ENCODE data around the gene KRT35. TPM values are rescaled to one million over a fixed set of nuclear protein-coding genes. Genes with fewer than 3 reads are reported as not detected.

KRT35 gene
- total and polyA plus RNA-seq, 4 experiments from 2014 or later: not detected

DNA sequence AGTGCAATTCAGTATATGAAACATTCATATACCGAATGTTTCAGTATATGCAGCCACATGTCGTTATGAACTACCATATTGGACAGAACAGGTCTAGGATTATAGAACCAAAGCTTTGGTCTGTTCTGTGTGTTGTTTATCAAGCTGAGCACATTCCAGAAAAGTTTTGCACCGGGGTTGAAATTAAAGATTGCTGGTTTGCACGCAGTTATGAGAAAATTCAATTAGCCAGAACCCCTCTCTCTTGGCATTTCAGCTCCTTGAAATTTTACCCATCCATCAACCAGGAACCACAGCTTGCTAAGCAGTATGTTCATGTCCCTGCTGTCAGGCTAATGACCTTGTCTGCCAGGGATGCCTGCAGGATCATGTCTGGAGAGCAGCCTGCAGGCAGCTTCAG lies 23.3 kb downstream of the KRT35 start:
- H3K9me3 ChIP-seq (ENCODE audit: control insufficient read depth in 1 of 2, low read length in 2 of 2): no peaks in the 10 kb centered on the region
- Mint-ChIP-seq H3K4me1 (peaks cover 0 to 2% (median 0%) of the 10 kb centered on the region in 4 donors), H3K36me3 (no peaks in the 10 kb centered on the region), H3K27ac (no peak overlapping the region), H3K27me3 (no peaks in the 10 kb centered on the region), H3K9me3 (peaks cover 0 to 2% (median 0%) of the 10 kb centered on the region in 8 donors), H3K4me3 (no peak overlapping the region)
- ChIA-PET POLR2A (ENCODE audit: partially characterized antibody) (no interaction called here), CTCF (ENCODE audit: partially characterized antibody) (interaction anchor here (1.1 kb wide), 1 partner anchor 91 kb away, joined by 3 read pairs; no protein-coding TSS in a partner anchor)
- H3K36me3 ChIP-seq (ENCODE audit: insufficient read depth, low read length): no peaks in the 10 kb centered on the region
- no peak overlapping the region for H3K27ac ChIP-seq (ENCODE audit: low read depth, low read length)
- H3K4me1 ChIP-seq (ENCODE audit: insufficient read depth, low read length): no peaks in the 10 kb centered on the region
- no peaks in the 10 kb centered on the region for H3K27me3 ChIP-seq (ENCODE audit: insufficient read depth, low read length)
- no peak for DNase-seq
- H3K4me3 ChIP-seq (ENCODE audit: low read length in 2 of 2): no peak overlapping the region
- intact Hi-C loops (cut with micrococcal nuclease): no loop called here

GRCh38 chr17:41456204-41456603 lies 24.7 kb downstream of the KRT35 start:
- Mint-ChIP-seq H3K4me3 (no peak overlapping the region), H3K27me3 (no peaks in the 10 kb centered on the region), H3K27ac (no peak overlapping the region), H3K36me3 (no peaks in the 10 kb centered on the region), H3K4me1 (peaks cover 0 to 2% (median 0%) of the 10 kb centered on the region in 4 donors), H3K9me3 (peaks cover 0 to 2% (median 0%) of the 10 kb centered on the region in 8 donors)
- Histone ChIP-seq H3K27me3 (ENCODE audit: insufficient read depth, low read length) (no peaks in the 10 kb centered on the region), H3K4me1 (ENCODE audit: insufficient read depth, low read length) (no peaks in the 10 kb centered on the region), H3K4me3 (ENCODE audit: low read length in 2 of 2) (no peak overlapping the region), H3K27ac (ENCODE audit: low read depth, low read length) (no peak overlapping the region), H3K9me3 (ENCODE audit: control insufficient read depth in 1 of 2, low read length in 2 of 2) (no peaks in the 10 kb centered on the region), H3K36me3 (ENCODE audit: insufficient read depth, low read length) (no peaks in the 10 kb centered on the region)
- CTCF ChIA-PET (ENCODE audit: partially characterized antibody): no interaction called here
- DNase-seq: no peak
- intact Hi-C loops (cut with micrococcal nuclease): no loop called here
- POLR2A ChIA-PET (ENCODE audit: partially characterized antibody): no interaction called here

DNA sequence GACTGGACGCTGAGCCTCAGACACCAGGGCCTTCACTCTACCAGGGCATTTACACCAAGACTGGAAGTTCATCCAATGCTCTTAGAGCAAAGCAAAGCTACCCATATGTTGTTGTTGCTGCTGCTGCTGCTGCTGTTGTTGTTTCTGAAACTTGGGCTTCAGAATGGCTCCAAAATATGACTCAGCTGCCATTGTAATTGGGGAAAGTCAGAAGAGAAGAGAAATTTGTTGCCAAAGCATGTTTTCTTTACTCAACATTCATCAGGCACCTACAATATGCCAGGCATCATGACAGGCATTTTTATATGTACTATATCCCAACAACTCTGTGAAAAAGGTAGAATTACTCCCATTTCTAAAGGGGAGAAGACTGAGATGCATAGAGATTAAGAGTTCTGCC lies 25.7 kb downstream of the KRT35 start:
- Histone ChIP-seq H3K4me3 (ENCODE audit: low read length in 2 of 2) (no peak overlapping the region), H3K27ac (ENCODE audit: low read depth, low read length) (no peak overlapping the region), H3K36me3 (ENCODE audit: insufficient read depth, low read length) (no peaks in the 10 kb centered on the region), H3K27me3 (ENCODE audit: insufficient read depth, low read length) (no peaks in the 10 kb centered on the region), H3K9me3 (ENCODE audit: control insufficient read depth in 1 of 2, low read length in 2 of 2) (no peaks in the 10 kb centered on the region), H3K4me1 (ENCODE audit: insufficient read depth, low read length) (no peaks in the 10 kb centered on the region)
- DNase-seq: no peak
- H3K4me1 Mint-ChIP-seq: peaks cover 0 to 2% (median 0%) of the 10 kb centered on the region in 4 donors
- no peak overlapping the region for H3K27ac Mint-ChIP-seq
- ChIA-PET POLR2A (ENCODE audit: partially characterized antibody) (no interaction called here), CTCF (ENCODE audit: partially characterized antibody) (no interaction called here)
- no peaks in the 10 kb centered on the region for H3K36me3 Mint-ChIP-seq
- no peak overlapping the region for H3K4me3 Mint-ChIP-seq
- peaks cover 0 to 2% (median 0%) of the 10 kb centered on the region in 8 donors for H3K9me3 Mint-ChIP-seq
- intact Hi-C loops (cut with micrococcal nuclease): no loop called here
- peaks cover 0 to under 1% of the 10 kb centered on the region in 2 donors for H3K27me3 Mint-ChIP-seq

DNA sequence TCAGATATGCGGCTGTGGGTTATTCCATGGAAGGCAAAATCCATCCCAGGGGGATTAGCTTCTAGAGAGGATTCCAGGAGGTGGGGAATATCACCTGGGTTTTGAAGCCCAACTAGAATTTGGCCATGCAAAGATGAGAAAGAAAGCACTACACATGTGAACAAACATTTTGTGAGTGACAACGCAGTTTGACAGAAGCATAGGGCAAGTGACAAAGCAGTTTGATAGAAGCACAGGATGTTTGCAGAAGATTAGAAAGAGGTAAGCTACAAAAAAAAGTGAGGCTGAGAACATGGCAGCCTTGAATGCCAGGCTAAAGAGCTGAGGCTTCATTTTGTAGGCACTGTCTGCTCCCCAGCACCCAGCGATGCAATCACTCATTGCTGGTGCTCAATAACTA lies 27.9 kb downstream of the KRT35 start:
- Histone ChIP-seq H3K27me3 (ENCODE audit: insufficient read depth, low read length) (no peaks in the 10 kb centered on the region), H3K27ac (ENCODE audit: low read depth, low read length) (no peak overlapping the region), H3K4me3 (ENCODE audit: low read length in 2 of 2) (no peak overlapping the region), H3K36me3 (ENCODE audit: insufficient read depth, low read length) (no peaks in the 10 kb centered on the region), H3K4me1 (ENCODE audit: insufficient read depth, low read length) (no peaks in the 10 kb centered on the region), H3K9me3 (ENCODE audit: control insufficient read depth in 1 of 2, low read length in 2 of 2) (no peaks in the 10 kb centered on the region)
- DNase-seq: no peak
- Mint-ChIP-seq H3K27me3 (peaks cover 0 to 6% of the 10 kb centered on the region in 2 donors), H3K36me3 (no peaks in the 10 kb centered on the region), H3K27ac (no peak overlapping the region), H3K9me3 (peaks cover 0 to 2% (median 0%) of the 10 kb centered on the region in 8 donors), H3K4me1 (peaks cover 0 to 4% (median 0%) of the 10 kb centered on the region in 4 donors), H3K4me3 (no peak overlapping the region)
- intact Hi-C loops (cut with micrococcal nuclease): no loop called here
- ChIA-PET POLR2A (ENCODE audit: partially characterized antibody) (no interaction called here), CTCF (ENCODE audit: partially characterized antibody) (interaction anchor here (0.9 kb wide), 1 partner anchor 424 kb away, joined by 3 read pairs; no protein-coding TSS in a partner anchor)

DNA sequence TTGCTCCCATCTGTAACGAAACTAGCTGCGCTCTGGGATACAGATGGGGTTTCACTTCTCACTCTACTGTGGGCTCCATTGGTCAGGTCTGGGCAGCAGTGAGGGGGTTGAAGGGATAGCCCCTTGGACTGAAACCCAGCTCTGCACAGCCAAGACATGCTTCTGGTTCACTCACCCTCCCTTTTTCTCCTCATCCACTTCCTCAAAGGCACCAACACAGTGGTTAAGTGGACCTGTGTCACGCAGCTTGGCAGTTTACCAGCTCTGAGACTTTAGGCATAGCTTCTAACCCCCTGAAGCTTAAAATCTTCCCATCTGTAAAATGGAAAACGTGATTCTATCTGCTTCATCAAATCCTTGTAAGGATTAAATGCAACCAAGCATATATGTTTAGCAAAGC lies 28.7 kb downstream of the KRT35 start:
- H3K27me3 ChIP-seq (ENCODE audit: insufficient read depth, low read length): no peaks in the 10 kb centered on the region
- POLR2A ChIA-PET (ENCODE audit: partially characterized antibody): no interaction called here
- intact Hi-C loops (cut with micrococcal nuclease): no loop called here
- peaks cover 0 to 2% (median 0%) of the 10 kb centered on the region in 8 donors for H3K9me3 Mint-ChIP-seq
- H3K36me3 Mint-ChIP-seq: no peaks in the 10 kb centered on the region
- H3K27me3 Mint-ChIP-seq: peaks cover 0 to 7% of the 10 kb centered on the region in 2 donors
- CTCF ChIA-PET (ENCODE audit: partially characterized antibody): interaction anchor here (0.9 to 1.8 kb wide), 2 partner anchors 9 to 423 kb away, joined by 3 to 4 read pairs; no protein-coding TSS in a partner anchor
- H3K4me1 Mint-ChIP-seq: peaks cover 0 to 4% (median 0%) of the 10 kb centered on the region in 4 donors
- no peaks in the 10 kb centered on the region for H3K36me3 ChIP-seq (ENCODE audit: insufficient read depth, low read length)
- H3K4me1 ChIP-seq (ENCODE audit: insufficient read depth, low read length): no peaks in the 10 kb centered on the region
- H3K9me3 ChIP-seq (ENCODE audit: control insufficient read depth in 1 of 2, low read length in 2 of 2): no peaks in the 10 kb centered on the region
- DNase-seq: no peak
- H3K4me3 ChIP-seq (ENCODE audit: low read length in 2 of 2): no peak overlapping the region
- no peak overlapping the region for H3K27ac ChIP-seq (ENCODE audit: low read depth, low read length)
- no peak overlapping the region for H3K4me3 Mint-ChIP-seq
- H3K27ac Mint-ChIP-seq: peak overlapping the region in 2 of 7 donors; percentile 50 to 55

DNA sequence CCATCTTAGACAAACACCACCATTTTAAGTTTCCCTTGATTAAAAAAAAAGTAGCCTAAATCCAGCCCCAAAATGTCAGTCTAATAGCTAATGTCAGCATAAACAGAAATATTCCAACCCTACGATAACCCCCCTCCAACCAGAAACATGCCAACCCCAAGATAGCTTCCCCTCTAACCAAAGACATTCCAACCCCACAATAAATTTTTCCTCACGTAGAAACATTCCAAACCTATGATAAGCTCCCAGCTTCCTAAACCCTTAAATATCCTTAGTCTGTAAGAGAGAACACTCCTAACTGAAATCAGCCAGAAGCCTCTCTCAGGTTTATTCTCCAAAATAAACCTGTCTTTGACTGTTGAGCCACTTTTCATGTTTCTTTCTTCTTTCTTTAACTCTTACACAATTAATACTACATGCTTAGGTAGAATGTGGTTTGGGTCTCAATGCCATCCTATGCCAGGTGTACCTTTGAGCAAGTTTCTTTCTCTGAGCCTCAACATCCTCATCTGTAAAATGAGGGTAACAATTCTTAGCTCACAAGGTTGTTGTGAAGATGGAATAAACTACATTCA lies 29.7 kb downstream of the KRT35 start:
- ChIA-PET POLR2A (ENCODE audit: partially characterized antibody) (no interaction called here), CTCF (ENCODE audit: partially characterized antibody) (interaction anchor here (1.8 kb wide), 1 partner anchor 10 kb away, joined by 4 read pairs; no protein-coding TSS in a partner anchor)
- DNase-seq: no peak
- Histone ChIP-seq H3K27me3 (ENCODE audit: insufficient read depth, low read length) (no peaks in the 10 kb centered on the region), H3K9me3 (ENCODE audit: control insufficient read depth in 1 of 2, low read length in 2 of 2) (no peaks in the 10 kb centered on the region), H3K27ac (ENCODE audit: low read depth, low read length) (no peak overlapping the region), H3K4me3 (ENCODE audit: low read length in 2 of 2) (no peak overlapping the region), H3K4me1 (ENCODE audit: insufficient read depth, low read length) (no peaks in the 10 kb centered on the region), H3K36me3 (ENCODE audit: insufficient read depth, low read length) (no peaks in the 10 kb centered on the region)
- Mint-ChIP-seq H3K27me3 (peaks cover 1 to 8% of the 10 kb centered on the region in 2 donors), H3K4me3 (no peak overlapping the region), H3K27ac (peak overlapping the region in 1 of 7 donors; percentile 32), H3K9me3 (peaks cover 0 to 2% (median 0%) of the 10 kb centered on the region in 8 donors), H3K4me1 (peaks cover 0 to 4% (median under 1%) of the 10 kb centered on the region in 4 donors), H3K36me3 (no peaks in the 10 kb centered on the region)
- intact Hi-C loops (cut with micrococcal nuclease): no loop called here

DNA sequence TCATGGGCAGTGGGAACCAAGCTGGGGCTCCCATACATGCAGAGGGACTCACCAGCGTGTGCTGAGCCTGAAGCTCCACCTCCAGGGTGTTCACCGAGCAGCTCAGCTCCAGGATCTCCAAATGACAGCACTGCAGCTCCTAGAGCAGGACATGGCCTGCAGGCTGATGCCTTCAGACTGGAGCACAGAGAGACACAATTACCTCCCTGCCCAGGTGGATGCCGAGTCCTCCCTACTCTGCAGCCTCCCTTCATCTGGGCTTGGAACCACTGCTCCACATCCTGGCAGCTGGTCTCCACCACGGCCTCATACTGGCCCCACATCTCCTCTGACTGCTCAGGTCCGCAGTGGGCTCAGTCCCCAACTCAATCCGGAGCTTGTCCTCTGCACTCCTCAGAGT lies 31.9 kb downstream of the KRT35 start:
- Mint-ChIP-seq H3K36me3 (no peaks in the 10 kb centered on the region), H3K27ac (peak overlapping the region in 1 of 7 donors; percentile 57), H3K4me3 (no peak overlapping the region), H3K9me3 (peaks cover 0 to 2% (median 0%) of the 10 kb centered on the region in 8 donors), H3K27me3 (peaks cover 1 to 9% of the 10 kb centered on the region in 2 donors), H3K4me1 (peaks cover 0 to 3% (median under 1%) of the 10 kb centered on the region in 4 donors)
- intact Hi-C loops (cut with micrococcal nuclease): no loop called here
- Histone ChIP-seq H3K36me3 (ENCODE audit: insufficient read depth, low read length) (no peaks in the 10 kb centered on the region), H3K9me3 (ENCODE audit: control insufficient read depth in 1 of 2, low read length in 2 of 2) (no peaks in the 10 kb centered on the region), H3K4me1 (ENCODE audit: insufficient read depth, low read length) (no peaks in the 10 kb centered on the region), H3K27ac (ENCODE audit: low read depth, low read length) (no peak overlapping the region), H3K27me3 (ENCODE audit: insufficient read depth, low read length) (no peaks in the 10 kb centered on the region), H3K4me3 (ENCODE audit: low read length in 2 of 2) (no peak overlapping the region)
- CTCF ChIA-PET (ENCODE audit: partially characterized antibody): no interaction called here
- DNase-seq: no peak
- POLR2A ChIA-PET (ENCODE audit: partially characterized antibody): no interaction called here

All from CD4-positive, alpha-beta memory T cell (primary cell).